Breast epithelium (tissue), 3 donors: Measurements from ENCODE around the gene ETDA.
"Not testable (repeated sequence)": the region's sequence is repeated elsewhere in the genome, so short reads cannot be mapped to it uniquely, and the experiment has no call there.

ENCODE experiments used
- CTCF ChIP-seq, 3 donors: fragments of 450-650 bp; IDR thresholded peaks; one replicate each; pipeline ENCODE4 v1.5.1; 2016 to 2017; ENCODE audit warnings: antibody characterized with exemption in 3 of 3, mild to moderate bottlenecking in 3 of 3, moderate library complexity in 3 of 3
- POLR2AphosphoS5 ChIP-seq, 3 donors: sonication (generic); formaldehyde crosslinking; IDR thresholded peaks; one replicate each; pipeline ENCODE4 v1.6.1; 2017; ENCODE audit warnings: antibody characterized with exemption in 3 of 3

- not testable (repeated sequence) for TF ChIP-seq CTCF, POLR2AphosphoS5 (IDR thresholded peaks at IDR 0.05)
Observed at GRCh38 chrX:135260976-135261375, 9.1 kb downstream of the ETDA start.
